Skeletal muscle tissue (tissue), 4 donors: Measurements from ENCODE around the gene RAVER2. TPM values are rescaled to one million over a fixed set of nuclear protein-coding genes. Genes with fewer than 3 reads are reported as not detected.
"Not testable (repeated sequence)": the region's sequence is repeated elsewhere in the genome, so short reads cannot be mapped to it uniquely, and the experiment has no call there.

Experiments used
- H3K27ac ChIP-seq: one replicate; pipeline ENCODE4 v1.7.0; 2013; ENCODE audit warnings: mild to moderate bottlenecking, low read depth, low read length, inconsistent platforms
- H3K27me3 ChIP-seq, 3 donors: one replicate each; pipeline ENCODE4 v1.7.0; 2013; ENCODE audit warnings: low read length in 3 of 3; ENCODE audit not compliant: control insufficient read depth in 3 of 3, insufficient read depth in 3 of 3
- H3K36me3 ChIP-seq, 3 donors: one replicate each; pipeline ENCODE4 v1.7.0; 2013; ENCODE audit warnings: low read length in 3 of 3; ENCODE audit not compliant: control insufficient read depth in 3 of 3, insufficient read depth in 3 of 3
- H3K4me1 ChIP-seq, 3 donors: one replicate each; pipeline ENCODE4 v1.7.0; 2013; ENCODE audit warnings: low read length in 3 of 3, mild to moderate bottlenecking in 3 of 3; ENCODE audit not compliant: control insufficient read depth in 3 of 3, insufficient read depth in 3 of 3
- H3K4me3 ChIP-seq, 3 donors: one replicate each; pipeline ENCODE4 v1.7.0; 2013; ENCODE audit warnings: low read length in 3 of 3
- H3K9ac ChIP-seq, 3 donors: one replicate each; pipeline ENCODE4 v1.7.0; 2013; ENCODE audit warnings: low read length in 3 of 3, mild to moderate bottlenecking in 3 of 3, moderate library complexity in 2 of 3, low read depth in 1 of 3
- H3K9me3 ChIP-seq, 3 donors: one replicate each; pipeline ENCODE4 v1.7.0; 2013; ENCODE audit warnings: low read length in 3 of 3; ENCODE audit not compliant: control insufficient read depth in 3 of 3
- total RNA-seq: library from RNA; depleted of rRNA; stranded (reverse); fragments of >200 nt; gene quantifications from one replicate; pipeline ENCODE4 v1.2.3, GENCODE V29; 2014
- donor health status: Osteomylitis.

RAVER2 gene
- 15.7 TPM for total RNA-seq

- peak within 1 kb of the TSS; percentile 84 to 88 (median 86) for H3K9ac ChIP-seq
Observed at GRCh38 chr1:64744492-64745180, at the start of gene RAVER2. Gene RAVER2, plus strand, starts transcription at chr1:64745075. Its CDS starts 98 bp downstream, at chr1:64745173.

GRCh38 chr1:64696879-64697278, 48.0 kb upstream of the RAVER2 start:
- no peaks in the 10 kb centered on the region for H3K27me3 ChIP-seq
- H3K4me1 ChIP-seq = no peaks in the 10 kb centered on the region
- H3K9me3 ChIP-seq = no peaks in the 10 kb centered on the region
- no peak overlapping the region for H3K4me3 ChIP-seq
- no peak overlapping the region for H3K9ac ChIP-seq
- H3K36me3 ChIP-seq = no peaks in the 10 kb centered on the region
- no peak overlapping the region for H3K27ac ChIP-seq

More at GRCh38 chr1:64744492-64745180, at the start of gene RAVER2:
- peak within 1 kb of the TSS; percentile 82 to 87 (median 87) for H3K4me3 ChIP-seq
- no peaks in the 10 kb centered on the region for H3K9me3 ChIP-seq
- no peaks in the 10 kb centered on the region for H3K27me3 ChIP-seq
- peaks cover 5 to 20% (median 8%) of the 10 kb centered on the region in 3 donors for H3K4me1 ChIP-seq
- no peaks in the 10 kb centered on the region for H3K36me3 ChIP-seq
- peak within 1 kb of the TSS; percentile 67 for H3K27ac ChIP-seq

- Histone ChIP-seq H3K27ac (no peak overlapping the region), H3K9ac (no peak overlapping the region), H3K9me3 (no peaks in the 10 kb centered on the region), H3K4me1 (no peaks in the 10 kb centered on the region), H3K4me3 (no peak overlapping the region), H3K36me3 (no peaks in the 10 kb centered on the region), H3K27me3 (no peaks in the 10 kb centered on the region)
Observed at GRCh38 chr1:64699327-64699726, 45.5 kb upstream of the RAVER2 start.

- no peaks in the 10 kb centered on the region for H3K27me3 ChIP-seq
- H3K9me3 ChIP-seq = no peaks in the 10 kb centered on the region
- no peaks in the 10 kb centered on the region for H3K36me3 ChIP-seq
- H3K27ac ChIP-seq = no peak overlapping the region
- no peaks in the 10 kb centered on the region for H3K4me1 ChIP-seq
- no peak overlapping the region for H3K9ac ChIP-seq
- H3K4me3 ChIP-seq = no peak overlapping the region
Observed at GRCh38 chr1:64701071-64701470, 43.8 kb upstream of the RAVER2 start.

GRCh38 chr1:64701886-64702285, 43.0 kb upstream of the RAVER2 start:
- H3K4me1 ChIP-seq = no peaks in the 10 kb centered on the region
- no peaks in the 10 kb centered on the region for H3K36me3 ChIP-seq
- H3K9ac ChIP-seq = no peak overlapping the region
- H3K27me3 ChIP-seq = no peaks in the 10 kb centered on the region
- H3K4me3 ChIP-seq = no peak overlapping the region
- no peaks in the 10 kb centered on the region for H3K9me3 ChIP-seq
- H3K27ac ChIP-seq = no peak overlapping the region

- H3K27me3 ChIP-seq, H3K27ac ChIP-seq, H3K36me3 ChIP-seq, H3K4me3 ChIP-seq, H3K9ac ChIP-seq, H3K9me3 ChIP-seq, H3K4me1 ChIP-seq: not testable (repeated sequence)
Observed at GRCh38 chr1:64702670-64703069, 42.2 kb upstream of the RAVER2 start.

GRCh38 chr1:64703600-64703999, 41.3 kb upstream of the RAVER2 start:
- no peaks in the 10 kb centered on the region for H3K9me3 ChIP-seq

GRCh38 chr1:64705591-64705990, 39.3 kb upstream of the RAVER2 start:
- Histone ChIP-seq H3K4me3 (no peak overlapping the region), H3K9ac (no peak overlapping the region), H3K27ac (no peak overlapping the region), H3K9me3 (no peaks in the 10 kb centered on the region), H3K4me1 (no peaks in the 10 kb centered on the region), H3K36me3 (no peaks in the 10 kb centered on the region), H3K27me3 (no peaks in the 10 kb centered on the region)

More at GRCh38 chr1:64703600-64703999, 41.3 kb upstream of the RAVER2 start:
- H3K9ac ChIP-seq = no peak overlapping the region
- H3K36me3 ChIP-seq = no peaks in the 10 kb centered on the region
- H3K4me1 ChIP-seq = no peaks in the 10 kb centered on the region
- H3K27ac ChIP-seq = no peak overlapping the region
- H3K4me3 ChIP-seq = no peak overlapping the region
- no peaks in the 10 kb centered on the region for H3K27me3 ChIP-seq

GRCh38 chr1:64711266-64711665, 33.6 kb upstream of the RAVER2 start:
- no peaks in the 10 kb centered on the region for H3K9me3 ChIP-seq
- no peak overlapping the region for H3K9ac ChIP-seq
- no peak overlapping the region for H3K4me3 ChIP-seq
- H3K36me3 ChIP-seq = no peaks in the 10 kb centered on the region
- H3K4me1 ChIP-seq = no peaks in the 10 kb centered on the region
- H3K27me3 ChIP-seq = peaks cover 0 to 2% (median 0%) of the 10 kb centered on the region in 3 donors
- no peak overlapping the region for H3K27ac ChIP-seq

GRCh38 chr1:64712049-64712448, 32.8 kb upstream of the RAVER2 start:
- Histone ChIP-seq H3K27ac (no peak overlapping the region), H3K27me3 (peaks cover 0 to 2% (median 0%) of the 10 kb centered on the region in 3 donors), H3K36me3 (no peaks in the 10 kb centered on the region), H3K9ac (no peak overlapping the region), H3K4me3 (no peak overlapping the region), H3K9me3 (no peaks in the 10 kb centered on the region), H3K4me1 (no peaks in the 10 kb centered on the region)
